ENCODE measurements around the gene NPBWR2. TPM values are rescaled to one million over a fixed set of nuclear protein-coding genes. Genes with fewer than 3 reads are reported as not detected.

The NPBWR2 gene, protein sequence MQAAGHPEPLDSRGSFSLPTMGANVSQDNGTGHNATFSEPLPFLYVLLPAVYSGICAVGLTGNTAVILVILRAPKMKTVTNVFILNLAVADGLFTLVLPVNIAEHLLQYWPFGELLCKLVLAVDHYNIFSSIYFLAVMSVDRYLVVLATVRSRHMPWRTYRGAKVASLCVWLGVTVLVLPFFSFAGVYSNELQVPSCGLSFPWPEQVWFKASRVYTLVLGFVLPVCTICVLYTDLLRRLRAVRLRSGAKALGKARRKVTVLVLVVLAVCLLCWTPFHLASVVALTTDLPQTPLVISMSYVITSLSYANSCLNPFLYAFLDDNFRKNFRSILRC
- total RNA-seq = not detected in 2 replicates

DNA sequence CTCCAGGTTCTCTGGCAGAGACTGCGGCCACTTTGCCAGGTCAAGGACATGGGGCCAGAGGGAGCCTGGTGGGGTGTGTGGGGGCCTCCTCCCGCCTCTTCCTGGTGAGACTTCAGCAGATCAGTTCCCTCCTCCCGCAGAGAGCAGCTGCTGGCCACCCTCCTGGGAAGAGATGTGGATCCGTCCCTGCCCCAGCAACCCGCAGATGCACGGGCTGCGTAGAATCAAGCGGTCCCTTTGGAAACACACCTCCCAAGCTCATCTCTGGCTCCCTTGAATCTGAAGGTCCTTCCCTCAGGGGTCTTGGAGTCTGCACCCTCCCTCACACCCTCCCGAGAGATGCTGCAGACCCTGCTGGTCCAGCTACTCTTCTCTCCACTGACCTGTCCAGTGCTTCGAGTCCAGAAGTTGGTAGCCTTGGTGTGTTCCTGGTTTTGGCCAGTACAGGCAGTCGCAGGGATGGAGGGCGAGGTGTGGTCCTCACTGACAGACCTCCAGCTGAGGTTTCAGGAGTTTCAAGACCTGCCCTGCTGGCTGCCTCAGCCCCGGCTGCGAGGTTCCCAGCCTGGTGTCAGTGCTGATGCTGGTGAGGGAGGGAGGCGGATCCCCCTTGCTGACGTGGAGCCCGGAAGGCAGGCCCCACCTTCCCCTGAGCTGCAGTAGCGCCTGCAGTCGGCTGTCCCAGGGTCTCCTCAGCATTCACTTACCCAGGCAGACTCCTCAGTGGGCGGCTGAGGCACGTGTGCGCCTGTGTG is at the start of gene NPBWR2:
Gene NPBWR2 (minus strand): TSS at position 585 of the 755 bp plus-strand sequence. CDS start 734 bp downstream, outside the sequence.
- intact Hi-C loops (cut with micrococcal nuclease) = no loop called here

DNA sequence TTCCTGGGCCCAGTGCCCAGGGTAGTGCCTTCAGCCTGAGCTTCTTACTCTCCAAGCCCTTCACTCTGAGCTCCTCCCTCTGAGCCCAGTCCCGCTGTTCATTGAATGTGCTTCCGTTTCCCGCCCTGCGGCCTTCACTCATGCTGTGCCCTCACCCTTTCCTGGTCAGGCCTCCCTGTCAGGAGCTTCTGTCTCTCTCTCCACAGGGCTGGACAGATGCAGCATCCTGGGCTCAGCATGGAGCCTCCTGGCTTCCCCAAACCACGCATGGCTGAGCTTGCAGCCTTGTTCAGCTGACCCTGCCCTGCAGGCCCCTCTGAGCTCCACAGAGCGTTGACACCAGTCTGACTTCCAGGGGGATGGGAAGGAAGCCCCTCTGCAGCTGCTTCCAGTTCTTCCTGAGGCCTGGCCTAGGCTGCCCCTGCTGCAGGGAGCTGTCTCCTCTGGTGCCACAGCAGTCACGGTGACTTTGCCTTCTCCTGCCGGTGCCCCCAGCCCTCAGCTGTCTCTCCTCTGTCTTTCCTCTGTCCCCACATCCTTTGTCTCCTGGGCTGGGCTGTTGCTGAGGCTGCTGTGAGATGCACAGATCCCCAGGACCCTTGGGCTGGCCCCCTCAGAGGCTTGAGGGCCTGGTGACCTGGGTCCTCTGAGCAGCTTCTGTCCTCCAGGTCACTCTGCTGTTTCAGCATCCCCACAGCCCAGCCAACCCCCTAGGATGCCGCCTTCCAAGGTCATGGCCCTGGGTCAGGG is 48.9 kb upstream of the NPBWR2 start:
- intact Hi-C loops (cut with micrococcal nuclease) = no loop called here

DNA sequence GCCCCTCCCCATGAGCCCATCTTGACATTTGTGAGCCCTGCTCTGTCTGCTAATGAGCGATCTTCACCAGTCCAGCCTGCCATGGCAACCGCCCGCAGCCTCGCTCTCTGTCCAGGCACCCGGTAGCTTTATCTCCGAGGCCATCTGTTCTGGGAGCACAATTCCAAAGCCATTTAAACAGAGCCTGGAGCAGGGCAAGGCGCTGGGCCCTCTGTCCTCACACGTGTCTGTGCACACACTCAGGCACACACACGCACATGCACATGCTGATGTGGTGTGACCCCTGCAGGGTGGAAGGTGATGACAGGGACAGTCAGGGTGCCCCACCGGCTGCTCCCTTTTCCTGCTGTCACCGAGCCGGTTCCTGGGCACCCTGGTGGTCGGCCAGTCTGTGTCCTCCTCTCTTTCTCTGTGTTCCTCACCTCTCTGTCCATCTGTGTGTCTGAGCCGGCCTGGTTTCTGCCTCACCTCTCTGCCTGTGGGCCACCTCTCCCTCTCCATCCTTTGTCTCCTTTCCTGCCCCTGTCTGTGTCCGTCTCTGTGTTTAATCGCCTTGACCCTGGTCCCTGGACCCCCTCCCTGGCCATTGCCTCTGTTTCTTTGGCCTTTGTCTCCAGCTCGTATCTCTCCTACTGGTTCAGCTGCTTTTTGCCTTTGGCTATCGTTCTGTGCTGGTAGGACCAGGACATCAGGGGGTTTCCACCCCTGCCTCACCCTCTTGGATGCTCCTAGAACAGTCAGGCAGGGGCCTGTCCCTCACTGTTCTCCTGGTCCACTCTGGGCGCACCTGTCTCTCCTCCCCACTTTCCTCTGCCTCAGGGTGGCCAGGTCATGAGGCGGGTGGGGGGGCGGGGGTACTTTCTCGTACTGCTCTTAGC is 48.1 kb upstream of the NPBWR2 start:
- intact Hi-C loops (cut with micrococcal nuclease) = no loop called here

DNA sequence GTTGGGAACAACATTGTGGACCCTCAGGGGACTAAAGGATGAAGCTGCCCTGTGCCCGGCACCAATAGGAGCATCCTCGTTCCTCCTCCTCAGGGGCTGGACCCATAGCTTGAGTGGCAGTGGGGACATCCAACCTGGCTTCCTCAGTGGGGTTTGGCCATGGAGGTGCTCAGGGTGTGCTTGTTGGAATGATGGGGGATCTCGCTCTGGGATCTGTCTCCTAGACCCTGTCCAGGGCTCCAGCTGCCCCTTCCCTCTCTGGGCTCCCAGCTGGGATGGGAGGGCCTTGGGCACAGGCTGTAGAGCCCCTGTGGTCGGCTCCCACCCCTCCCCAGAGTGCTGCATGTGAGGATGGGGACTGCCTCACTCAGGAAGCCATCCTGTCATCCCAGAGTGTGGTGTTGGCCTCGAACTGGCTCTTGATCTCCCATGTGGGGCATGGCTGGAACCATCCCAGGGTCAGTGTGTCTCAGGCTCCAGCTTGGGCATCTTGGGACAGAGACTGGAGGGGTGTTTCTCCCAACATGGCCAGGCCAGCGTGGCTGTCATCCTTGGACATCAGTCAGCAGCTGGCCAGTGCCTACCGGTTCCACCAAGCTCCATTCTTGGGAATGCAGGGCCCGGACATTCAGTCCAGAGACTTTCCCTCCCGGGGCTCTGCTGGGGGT is 47.4 kb upstream of the NPBWR2 start:
- intact Hi-C loops (cut with micrococcal nuclease) = no loop called here

DNA sequence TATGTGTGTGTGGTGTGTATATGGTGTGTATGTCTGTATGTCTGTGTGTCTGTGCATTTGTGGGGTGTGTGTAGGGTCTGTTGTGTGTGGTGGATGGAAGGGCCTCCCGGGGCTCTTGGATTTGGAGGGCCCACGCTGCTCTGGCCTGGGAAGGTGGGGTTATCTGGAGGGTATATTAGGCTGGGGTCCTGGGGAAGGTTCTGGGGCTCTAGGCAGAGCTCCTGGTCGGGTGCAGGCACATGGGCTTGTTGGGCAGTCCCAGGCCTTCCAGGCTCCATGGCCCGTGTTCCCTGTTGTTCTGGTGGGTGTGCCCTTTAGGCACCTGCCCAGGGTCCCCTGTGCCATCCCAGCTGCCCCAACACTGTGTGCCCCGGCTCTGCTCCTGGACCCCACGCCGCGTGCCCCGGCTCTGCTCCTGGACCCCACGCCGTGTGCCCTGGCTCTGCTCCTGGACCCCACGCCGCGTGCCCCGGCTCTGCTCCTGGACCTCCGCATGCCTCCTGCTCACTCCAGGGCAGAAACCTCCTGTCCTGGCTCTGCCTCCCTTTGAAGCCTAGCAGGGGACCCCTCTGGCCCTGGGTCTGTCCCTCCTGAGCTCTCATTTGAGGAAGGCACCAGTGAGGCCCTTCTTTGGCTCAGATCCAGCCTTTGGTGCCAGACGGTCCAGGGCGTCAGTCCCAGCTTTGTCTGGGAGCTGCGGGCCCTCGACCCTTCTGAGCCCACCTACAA is 46.7 kb upstream of the NPBWR2 start:
- intact Hi-C loops (cut with micrococcal nuclease) = no loop called here

DNA sequence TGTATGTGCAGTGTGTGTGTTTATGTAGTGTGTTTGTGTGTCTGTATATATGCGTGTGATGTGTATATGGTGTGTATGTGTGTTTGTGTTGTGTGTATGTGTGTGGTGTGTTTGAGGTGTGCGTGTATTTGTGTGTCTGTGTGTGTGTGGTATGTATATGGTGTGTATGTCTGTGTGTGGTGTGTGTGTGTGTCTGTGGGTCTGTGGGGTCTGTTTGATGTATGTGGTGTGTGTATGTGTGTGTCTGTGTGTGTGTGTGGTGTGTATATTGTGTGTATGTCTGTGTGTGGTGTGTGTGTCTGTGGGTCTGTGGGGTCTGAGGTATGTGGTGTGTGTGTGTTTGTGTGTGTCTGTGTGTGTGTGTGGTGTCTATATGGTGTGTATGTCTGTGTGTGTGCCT is 46.0 kb upstream of the NPBWR2 start:
- intact Hi-C loops (cut with micrococcal nuclease) = no loop called here

DNA sequence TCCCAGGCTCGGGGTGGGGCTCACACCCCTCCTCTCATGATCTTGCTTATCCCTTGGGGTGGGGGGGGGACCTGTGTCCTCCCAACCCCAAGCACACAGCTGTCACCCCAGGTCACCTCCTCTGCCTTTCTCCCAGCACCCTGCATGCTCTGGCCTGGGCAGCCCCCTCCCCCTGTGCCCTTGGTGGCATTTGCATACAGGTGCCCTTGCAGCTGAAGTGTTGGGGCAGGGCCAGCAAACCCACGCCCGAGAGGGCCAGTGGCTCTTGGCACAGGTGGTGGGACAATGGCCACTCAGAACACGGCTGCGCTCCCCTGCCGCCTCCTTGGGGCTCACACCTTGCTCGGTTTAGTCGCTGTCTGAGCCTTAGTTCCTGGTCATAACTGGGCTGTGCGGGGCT is 45.5 kb upstream of the NPBWR2 start:
- intact Hi-C loops (cut with micrococcal nuclease) = no loop called here

DNA sequence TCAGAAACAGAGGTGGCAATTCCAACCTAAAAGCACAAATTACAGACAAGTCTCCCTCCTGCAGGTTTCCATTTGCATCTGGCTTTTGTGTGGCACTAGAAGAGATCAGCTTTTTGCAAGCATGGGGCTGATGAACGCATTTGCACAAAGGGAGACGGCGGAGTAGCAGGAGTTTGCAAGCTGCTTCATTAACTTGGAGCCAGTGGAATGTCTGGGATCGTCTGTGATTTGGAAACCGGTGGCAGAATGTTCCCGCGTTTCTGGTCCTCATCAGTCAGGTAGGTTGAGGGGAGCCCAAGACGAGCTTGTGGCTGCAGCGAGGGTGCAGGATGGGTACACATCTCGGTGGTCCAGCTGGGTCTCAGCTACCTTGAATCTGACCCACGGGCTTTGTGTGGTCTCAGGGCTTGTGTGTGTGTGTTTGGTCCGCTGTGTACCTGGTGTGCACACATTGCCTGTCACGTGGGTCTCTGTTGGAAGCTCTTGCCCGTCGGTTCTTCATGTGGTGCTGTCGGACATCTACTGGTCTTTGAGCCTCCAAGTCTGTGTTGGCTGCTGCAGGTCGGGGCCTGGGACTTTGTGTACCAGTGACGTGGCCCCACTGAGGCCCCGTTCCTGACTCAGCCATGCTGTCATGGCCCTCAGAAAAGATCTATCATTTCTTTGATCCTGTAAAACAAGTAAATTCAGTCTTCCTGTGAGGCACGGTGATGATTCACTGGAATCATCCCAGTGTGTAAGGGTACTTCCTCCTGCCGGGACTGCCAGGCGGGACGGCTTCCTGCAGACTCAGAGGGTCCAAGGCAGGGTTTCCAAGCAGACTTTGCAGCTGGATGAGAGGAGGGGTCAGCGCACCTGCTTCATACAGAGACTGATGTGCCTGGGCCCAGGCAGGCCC is 44.5 kb upstream of the NPBWR2 start:
- intact Hi-C loops (cut with micrococcal nuclease) = no loop called here

DNA sequence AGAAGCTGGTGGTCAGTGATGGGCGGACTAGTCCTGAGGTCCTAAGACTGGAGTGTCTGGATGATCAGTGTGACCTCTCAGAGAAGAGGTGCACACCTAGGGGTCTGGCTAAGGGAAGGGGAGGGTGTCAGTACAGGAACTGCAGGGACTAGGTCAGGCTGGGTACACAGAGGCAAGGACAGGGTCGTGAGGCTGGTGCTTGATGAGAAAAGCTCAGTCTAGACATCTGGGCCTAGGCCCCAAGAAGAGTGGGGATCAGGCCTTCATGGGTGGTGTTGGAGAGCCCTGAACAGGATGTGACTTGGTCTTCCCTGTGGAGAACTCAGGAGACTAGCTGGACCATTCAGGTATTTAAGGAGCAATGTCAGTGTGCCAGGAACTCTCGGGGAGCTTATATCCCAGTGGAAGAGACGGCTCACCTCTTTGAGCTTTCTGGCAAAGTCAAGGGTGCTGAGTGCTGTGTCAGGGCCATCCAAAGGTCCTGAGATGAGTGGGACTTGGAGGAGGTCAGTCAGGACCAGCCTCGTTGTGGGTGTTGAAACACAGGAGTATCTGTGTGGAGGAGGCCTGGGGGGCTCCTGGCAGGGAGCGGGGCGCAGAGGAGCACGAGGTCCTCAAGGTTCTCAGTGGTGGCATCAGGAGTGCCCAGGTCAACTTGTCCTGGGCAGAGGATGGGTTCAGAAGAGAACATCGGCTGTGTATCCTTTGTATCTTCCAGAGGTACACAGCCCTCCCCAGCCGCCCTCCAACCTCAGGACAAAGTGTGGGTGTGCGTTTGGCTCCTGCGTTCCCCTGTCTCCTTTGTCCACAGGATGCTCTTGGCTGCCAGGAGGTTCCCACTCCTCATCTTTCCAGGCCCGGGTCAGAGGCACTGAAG is 43.6 kb upstream of the NPBWR2 start:
- intact Hi-C loops (cut with micrococcal nuclease) = no loop called here

DNA sequence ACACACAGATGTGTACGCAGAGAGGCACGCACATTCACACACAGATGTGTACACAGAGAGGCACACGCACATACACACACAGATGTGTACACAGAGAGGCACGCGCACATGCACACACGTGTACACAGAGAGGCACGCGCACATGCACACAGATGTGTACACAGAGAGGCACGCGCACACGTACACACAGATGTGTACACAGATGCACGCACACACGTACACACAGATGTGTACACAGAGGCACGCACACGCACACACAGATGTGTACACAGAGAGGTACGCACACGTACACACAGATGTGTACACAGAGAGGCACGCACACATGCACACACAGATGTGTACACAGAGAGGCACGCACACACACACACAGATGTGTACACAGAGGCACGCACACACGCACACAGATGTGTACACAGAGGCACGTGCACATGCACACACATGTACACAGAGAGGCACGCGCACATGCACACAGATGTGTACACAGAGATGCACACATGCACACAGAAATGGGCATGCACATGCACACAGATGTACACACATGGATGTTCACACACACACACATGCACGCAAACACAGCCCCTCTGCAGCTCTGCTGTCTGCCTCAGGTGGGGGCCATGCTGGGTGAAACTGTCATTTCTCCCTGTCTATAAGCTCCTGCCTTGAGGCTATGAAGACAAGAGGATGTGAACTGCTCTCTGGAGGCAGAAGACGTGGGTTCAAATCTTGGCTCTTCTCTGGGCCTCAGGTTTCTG is 42.6 kb upstream of the NPBWR2 start:
- intact Hi-C loops (cut with micrococcal nuclease) = no loop called here

DNA sequence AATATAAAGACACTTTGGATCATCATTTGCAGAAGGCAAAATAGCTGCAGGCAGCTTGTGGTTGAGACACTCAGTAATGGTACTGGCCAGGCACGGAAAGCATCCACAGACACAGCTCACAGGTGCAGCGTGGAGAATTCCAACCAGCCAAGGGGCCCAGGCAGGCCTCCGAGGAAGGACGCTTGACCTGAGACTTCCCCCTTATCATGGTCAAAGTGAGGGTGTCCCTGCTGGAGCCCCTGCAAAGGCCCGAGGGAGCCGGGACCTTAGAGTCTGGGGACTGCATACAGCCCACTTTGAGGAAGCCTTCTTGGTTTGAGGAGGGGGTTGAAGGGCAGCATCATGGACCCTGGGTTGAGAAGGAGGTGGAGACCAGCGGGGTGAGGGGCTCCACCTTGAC is 41.8 kb upstream of the NPBWR2 start:
- intact Hi-C loops (cut with micrococcal nuclease) = no loop called here

DNA sequence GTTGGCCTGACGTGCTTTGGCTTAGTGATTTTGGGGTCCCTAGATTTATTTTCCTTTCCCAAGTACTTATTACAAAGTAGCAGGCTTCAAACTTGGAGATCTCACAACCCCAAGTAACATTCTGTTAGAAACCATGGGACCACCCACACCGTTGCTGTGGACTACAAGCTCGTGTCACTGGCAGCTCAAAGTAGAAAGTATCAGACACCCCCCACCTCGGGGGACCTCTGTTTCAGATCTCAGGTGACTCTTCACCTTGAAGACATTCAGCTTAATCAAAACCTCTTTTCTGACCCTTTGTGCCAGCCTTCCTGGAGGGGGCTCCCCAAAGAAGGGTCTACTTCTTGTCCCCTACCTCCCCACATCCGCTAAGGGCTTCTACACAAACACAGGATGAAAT is 41.2 kb upstream of the NPBWR2 start:
- intact Hi-C loops (cut with micrococcal nuclease) = no loop called here

DNA sequence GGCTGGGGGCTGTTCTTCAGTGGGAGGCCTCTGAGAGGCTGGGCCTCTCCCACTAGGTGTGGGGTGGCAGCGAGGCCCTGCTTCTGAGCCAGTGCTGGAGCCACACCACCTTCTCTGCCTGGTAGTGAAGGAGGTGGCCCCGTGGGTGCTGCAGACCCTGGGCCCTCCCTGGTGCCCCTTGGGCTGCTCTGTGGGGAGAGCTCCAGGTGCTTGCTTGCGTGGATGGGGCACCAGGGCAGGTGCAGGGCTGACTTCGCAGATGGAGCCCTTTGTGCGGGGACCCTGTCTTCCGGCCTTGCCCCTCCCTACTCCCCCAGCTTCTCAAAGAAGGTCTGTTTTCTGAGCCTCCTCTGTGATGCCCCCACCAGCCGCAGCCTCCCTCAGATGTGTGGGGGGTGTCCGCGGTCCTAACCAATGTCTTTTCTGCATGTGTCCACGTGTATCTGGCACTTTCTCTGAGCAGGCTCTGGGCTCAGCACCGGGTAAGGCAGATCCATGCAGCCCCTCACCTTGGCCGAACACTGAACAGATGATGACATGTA is 39.6 kb upstream of the NPBWR2 start:
- intact Hi-C loops (cut with micrococcal nuclease) = no loop called here

DNA sequence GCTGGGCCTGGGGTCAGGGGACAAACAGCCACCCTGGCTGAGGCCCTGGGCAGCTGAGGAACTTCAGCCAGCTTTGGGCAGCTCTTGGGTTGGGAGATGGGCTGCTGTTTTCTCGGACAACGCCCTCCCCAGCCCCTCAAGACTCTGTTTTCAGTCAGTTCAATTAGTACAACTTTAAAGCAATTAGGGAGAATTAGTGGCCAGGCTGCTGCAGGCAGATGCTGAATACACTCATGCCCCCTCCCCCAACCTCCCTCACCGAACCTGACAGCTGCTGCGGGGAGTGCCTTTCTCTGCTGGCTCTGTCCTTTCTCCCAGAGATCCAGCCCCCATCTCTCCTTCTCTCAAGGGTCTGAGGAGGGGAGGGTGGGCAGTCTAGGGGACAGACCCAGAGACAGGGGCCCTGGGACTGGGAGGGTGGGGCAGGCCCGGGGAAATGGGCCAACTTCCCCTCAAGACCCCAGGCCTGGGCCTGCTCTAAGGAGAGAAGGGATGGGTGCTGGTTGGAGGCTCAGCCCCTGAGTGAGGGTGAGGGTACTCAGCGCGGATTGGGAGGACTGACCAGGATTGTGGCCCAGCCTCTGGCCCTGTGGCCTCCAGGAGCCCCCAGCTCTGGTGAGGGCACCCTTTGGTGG is 39.1 kb upstream of the NPBWR2 start:
- intact Hi-C loops (cut with micrococcal nuclease) = no loop called here

DNA sequence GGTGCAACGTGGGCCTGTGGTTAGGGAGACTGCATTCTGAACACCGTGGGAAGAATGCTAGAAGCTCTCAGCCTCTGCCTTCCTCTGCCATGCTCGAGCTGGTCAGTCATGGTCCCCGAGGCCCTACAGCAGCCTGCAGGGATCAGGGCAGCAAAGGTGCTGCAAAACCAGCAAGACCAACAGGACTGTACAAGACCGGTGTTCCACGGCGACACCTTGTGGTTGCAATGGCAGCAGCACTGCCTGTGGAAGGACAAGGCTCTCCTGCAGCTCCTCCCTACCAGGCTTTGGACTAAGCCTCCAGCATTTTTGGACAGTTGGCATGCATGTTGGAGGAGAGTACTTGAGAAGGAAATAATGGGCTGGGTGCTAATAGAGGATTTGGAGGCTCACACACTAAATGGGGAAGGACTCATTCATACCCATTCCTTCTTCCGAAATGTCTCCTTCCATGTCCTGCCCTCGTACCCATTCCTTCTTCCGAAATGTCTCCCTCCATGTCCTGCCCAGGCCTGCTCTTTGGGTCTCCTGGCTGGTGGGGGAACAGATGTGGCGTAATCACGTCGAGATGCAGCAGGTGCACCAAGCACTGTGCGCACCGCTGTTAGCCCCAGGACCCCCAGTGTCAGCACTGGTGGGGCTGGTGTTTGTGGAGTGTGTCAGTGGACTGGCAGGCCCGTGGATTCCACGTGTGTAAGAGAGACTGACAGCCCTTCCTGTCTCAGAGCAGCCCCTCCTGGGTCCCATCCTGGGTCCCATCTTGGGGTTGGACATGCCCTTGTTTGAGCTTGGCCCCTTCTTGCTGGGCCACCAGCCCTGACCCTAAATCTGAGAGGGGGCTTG is 38.3 kb upstream of the NPBWR2 start:
- intact Hi-C loops (cut with micrococcal nuclease) = no loop called here
